NCI-H526 (cell line): ENCODE data around the gene PRKAR1A.
"Not testable (repeated sequence)": the region's sequence is repeated elsewhere in the genome, so short reads cannot be mapped to it uniquely, and the experiment has no call there.

ENCODE experiments used
- DNase-seq, 2 experiments: peaks; one replicate each; lab custom pipeline; 2025; lab: John Stamatoyannopoulos, UW

PRKAR1A gene

DNA sequence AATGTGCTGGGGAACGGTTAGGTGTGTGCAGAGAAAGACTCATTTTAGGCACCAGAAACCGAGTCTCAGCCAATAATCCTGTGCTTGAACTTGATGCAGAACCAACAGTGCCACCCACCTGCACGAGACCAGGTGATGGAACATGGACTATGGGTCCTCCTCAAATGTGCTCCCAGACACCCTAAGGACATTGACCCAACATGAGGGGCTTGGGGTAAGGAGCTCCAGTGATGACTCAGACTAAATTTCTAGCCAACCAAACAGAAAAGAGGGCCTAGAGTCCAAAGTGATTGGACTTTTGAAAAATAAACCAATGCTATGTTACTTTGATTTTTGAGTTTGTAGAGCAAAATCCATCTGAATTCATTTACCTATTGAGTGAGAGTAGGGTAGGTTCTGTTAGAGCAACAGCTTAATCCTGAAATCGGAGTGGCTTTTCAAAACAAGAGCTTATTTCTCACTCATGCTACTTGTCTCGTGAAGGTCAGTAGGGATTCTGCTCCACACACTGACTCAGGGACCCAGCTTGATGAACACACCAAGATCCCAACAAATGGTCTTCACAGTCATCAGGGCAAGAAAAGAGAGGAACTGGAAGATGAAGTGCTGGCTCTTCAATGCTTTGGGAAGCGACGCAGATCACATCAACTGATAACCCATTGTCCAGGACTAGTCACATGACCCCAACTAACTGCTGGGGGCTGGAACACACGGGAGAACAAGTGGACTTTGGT lies 67.1 kb downstream of the PRKAR1A start:
- no peak for DNase-seq

DNA sequence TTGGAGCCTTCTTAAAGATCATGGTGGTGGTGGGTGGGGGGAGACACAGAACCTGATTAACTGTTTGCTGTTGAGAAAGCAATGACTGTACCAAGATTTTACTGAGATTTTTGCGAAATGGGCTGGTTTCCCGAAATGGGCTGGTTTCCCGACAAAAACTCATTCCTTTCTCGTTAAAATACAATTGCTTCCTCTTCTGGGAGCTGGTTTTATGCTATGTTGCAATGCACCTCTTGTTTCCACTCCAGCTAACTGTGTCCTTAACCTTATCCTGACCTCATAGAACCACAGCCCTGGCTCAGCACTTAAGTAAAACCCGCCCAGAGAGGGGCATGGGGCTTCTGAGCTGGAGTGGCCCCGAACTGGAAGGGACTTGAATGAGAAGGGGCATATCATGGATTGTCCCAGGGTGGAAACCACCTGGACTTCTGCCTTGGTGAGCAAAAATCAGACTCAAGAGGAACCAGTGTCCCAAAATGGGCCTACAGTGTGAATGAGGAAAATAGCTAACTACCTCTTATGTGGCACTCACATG lies 68.1 kb downstream of the PRKAR1A start:
- DNase-seq: no peak

DNA sequence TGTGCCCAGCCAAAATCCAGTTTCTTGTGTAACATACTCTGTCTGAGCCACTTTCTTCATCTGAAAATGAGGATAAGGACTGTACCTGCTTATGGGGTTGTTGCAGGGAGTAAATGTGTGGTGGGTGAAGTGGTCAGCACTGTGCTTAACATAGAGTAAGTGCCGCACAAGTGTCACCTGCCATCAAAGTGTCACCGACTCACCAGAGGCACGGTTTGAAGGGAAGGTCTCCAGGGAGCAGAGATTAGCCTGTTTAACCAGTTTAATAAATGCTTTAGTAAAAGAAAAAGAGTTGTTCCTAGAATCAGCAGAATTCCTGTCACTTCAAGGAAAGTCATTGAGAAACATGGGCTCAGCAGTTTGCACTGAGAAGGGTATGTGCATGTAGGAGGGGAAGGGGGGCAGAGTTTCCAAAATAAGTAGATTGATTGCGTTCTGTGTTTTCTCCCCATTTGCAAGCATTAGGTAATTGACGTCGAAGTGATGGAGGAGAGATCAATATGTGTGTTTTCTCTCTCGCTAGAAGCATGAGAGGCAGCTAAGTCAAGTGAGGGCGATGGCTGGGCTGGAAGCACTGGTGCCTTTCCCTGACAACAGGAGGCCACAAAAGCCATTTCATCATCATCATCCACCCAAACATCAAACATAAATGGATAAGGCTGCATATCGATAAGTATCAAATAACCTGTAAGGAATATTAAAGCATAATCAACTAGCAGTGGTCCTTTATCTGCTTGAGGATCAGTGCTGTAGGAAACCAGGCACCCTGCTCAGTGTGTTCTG lies 69.8 kb downstream of the PRKAR1A start:
- DNase-seq: no peak

DNA sequence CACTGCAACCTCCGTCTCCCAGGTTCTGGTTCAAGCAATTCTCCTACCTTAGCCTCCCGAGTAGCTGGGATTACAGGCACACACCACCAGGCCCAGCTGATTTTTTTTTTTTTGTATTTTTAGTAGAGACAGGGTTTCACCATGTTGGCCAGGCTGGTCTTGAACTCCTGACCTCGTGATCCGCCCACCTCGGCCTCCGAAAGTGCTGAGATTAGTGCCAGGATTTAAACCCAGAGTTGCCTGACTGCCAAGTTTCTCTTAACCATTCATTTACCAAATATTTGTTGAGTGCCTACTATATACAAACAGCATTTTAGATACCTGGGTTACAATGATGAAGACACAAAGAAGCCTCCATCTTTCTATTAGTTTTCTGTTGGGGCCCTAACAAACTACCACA lies 70.6 kb downstream of the PRKAR1A start:
- not testable (repeated sequence) for DNase-seq

DNA sequence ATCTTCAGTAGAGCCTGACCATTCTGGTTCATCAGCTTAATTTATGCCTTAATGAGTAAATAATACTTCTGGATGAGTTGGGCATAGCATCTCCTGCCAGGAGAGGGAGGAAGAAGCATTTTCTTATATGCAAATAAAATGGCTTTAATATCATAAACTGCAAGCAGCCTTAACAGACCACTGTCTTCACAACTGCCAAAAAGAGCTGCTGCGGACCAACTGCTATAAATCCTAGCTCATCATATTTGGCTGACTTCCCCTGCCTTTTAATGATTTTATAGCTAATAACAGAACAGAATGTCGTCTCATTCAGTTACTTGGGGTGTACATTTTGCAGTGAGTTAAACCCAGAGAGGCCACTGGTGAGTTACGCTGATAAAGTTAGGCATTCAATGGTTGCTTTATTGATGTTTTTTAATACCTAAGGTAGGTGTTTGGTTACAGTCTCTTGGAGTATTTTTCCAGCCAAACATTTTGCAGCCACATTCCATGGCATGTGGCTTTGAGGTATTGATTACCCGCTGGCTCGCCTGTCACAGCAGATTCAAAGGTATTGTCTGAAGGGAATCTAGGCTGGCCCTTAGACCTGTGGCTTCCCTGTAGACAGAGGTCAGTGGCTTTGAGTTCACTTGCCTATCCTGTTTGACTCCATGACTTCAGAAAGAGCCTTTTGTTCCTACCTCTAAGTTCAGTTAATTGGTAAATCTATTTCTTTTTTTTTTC lies 72.5 kb downstream of the PRKAR1A start:
- DNase-seq: peak; percentile 81 to 87

DNA sequence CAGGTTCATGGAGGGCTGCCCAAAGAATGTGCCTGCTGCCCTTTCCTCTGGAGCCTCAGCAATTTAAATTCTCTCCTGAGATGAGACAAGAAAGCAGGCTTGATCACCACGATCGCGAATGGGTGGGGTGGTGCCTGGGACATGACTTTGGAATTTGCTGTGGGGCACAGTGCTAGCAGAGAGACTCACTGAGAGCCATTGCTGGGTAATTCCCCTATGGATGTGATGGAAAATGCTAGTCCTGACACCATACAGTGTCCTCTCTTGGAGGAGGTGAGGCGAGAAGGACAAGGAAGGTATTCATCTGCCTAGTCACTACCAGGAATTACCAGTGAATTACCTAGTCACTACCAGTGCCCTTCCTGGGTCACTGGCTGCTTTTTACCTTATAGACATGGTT lies 73.4 kb downstream of the PRKAR1A start:
- DNase-seq: no peak

DNA sequence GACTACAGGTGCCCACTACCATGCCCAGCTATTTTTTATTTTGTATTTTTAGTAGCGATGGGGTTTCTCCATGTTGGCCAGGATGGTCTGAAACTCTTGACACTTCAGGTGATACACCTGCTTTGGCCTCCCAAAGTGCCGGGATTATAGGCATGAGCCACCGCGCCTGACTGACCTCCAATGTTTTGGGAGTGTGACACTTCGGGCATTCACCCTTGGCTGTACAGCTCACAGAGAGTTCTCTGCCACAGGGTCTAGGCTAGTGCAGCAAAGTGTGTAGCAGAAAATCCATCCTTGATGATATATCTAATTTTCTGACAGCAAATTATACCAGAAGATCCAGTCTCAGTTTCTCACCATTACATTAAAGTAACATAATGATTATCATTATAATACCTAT lies 74.8 kb downstream of the PRKAR1A start:
- DNase-seq: no peak

DNA sequence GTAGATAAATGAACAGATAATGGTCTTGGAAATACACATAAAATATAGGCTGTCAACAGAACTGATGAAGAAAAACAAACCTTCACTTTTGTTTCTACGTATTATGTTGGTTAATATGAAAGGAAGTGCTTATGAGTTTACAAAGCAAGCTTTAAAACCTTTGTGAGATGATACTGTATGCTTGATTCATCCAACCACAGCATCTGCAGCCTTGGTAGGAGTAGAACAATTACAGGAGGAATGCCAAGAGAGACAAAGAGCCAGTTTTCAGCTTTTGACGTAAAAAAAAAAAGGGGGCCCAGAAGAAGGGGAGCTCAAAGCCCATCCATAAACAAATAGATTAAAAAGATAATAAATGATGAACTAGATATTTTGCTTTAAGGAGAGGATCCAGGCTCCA lies 75.6 kb downstream of the PRKAR1A start:
- no peak for DNase-seq

DNA sequence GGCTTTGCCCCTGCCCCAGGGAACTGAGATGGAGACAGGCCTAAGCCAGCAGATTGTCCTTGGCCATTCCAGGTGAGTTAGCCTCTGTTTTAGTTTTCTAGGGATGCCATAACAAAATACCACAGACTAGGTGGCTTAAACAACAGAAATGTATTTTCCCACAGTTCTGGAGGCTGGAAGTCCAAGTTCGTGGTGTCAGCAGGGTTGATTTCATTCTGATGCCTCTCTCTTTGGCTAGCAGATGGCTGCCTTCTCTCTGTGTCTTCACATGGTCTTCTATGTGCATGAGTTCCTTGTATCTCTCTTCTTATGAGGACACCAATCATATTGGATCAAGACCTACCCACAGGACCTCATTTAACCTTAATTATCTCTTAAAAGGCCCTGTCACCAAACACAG lies 76.1 kb downstream of the PRKAR1A start:
- no peak for DNase-seq

DNA sequence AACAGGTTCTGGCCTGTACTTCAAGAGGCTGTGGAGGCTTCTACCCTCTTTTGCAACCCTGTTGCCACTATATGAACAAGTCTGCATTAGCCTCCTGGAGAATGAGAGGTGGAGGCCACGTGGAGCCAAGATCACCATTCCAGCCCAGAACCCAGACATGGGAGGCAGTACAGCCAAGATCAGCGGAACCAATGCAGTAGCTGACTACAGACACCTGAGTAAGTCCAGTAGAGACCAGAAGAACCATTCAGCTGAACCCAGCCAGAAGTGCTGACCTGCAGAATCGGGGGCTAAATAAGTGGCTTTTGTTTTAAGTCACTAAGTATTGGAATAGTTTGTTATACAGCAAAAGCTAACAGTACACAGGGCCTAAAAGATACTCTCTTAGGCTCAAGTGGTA lies 76.9 kb downstream of the PRKAR1A start:
- no peak for DNase-seq

DNA sequence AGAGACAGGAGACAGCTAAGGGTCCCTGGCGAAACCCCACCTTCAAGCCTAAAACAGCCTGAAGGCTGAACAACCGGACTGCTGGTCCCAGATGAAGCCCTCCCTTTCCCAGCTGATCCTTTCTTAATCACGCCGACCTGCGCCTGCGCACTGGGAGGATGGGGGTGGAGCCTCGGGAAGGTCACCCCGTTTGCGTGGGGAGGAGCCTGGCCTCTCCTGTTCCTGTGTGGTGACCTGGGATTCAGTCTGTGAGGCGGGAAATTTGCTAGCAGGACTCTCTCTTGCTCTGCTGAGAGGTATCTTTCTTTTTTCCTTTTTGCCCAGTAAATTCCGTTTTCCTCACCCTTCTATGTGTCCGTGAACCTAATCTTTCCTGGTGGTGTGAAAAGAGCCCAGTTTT lies 79.4 kb downstream of the PRKAR1A start:
- peak in 1 of 2 experiments; percentile 52 for DNase-seq

DNA sequence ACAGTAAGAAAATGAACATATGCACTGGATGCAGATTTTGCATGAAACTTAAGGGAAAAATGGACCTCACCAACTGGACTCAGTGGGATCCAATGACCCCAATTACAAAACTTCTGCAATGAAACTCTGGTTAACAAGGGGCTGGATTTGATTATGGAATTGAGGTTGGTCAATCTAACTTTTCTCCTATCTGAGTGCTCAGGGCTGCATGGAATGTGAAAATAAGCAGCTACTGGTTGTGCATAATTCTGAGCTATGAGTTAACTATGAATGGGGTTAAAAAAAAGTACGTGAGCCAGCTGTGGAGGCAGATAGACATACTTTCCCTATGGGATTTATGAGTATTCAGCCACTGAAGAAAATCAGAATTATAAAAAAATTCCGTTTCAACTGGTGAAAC lies 79.8 kb downstream of the PRKAR1A start:
- no peak for DNase-seq

DNA sequence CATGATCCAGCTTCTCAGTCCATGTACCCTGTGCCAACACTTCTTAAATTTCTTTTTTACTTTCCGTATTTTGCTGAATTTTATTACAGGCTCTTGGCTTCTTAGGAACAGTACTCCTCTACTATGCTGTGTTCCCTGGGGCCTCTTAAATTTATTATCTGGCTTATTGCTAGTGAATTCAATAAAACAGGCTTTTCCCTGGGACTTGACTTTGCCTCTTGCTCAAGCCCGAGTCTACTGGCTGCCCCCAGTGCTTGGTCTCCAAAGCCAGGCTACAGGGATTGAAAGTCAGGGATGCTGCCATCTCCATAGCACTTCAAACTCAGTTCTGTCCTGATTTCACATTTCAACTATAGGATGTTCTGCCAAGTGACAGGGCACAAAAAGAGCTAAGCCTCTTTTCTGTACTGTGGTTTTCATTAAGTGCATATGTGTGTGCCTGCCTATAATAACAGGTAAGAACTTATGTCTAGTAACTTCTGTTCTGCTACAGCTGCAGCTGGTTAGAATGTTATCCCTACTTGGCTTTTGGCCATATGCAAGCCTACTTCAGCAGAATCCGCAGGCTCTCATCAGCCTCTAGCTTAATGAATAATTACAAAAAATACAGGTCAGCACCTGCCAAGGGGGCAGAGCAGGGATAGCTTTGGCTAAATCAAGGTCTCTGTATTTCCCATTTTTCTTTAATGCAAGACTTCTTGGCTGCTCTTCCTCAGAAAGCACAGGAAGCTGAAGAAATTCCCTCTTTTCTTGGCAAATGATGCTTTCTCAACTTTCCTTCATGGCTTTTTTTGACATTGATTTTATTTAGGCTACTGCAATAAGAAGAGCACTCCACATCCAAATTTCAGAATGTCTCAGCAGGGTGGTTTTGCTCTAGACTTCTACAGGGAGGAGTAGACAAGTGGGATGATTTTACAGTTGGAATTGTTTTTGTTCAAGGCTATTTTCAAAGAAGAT lies 80.7 kb downstream of the PRKAR1A start:
- no peak for DNase-seq

DNA sequence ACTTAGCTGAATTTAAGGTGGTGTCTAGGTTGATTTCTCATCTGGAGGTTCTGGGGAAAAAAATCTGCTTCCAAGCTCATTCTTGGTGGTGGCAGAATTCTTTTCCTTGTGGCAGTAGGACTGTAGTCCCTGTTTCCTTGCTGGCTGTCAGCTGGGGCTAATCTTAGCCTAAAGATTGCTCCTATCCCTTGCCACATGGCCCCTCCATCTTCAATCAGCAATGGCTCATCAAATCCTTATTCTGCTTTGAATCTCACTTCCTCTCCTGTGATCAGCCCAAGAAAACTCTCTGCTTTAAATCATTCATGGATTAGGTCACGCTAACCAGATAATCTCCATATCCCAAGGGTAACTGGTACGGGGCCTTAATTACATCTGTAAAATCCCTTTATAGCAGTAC lies 82.3 kb downstream of the PRKAR1A start:
- DNase-seq: no peak

DNA sequence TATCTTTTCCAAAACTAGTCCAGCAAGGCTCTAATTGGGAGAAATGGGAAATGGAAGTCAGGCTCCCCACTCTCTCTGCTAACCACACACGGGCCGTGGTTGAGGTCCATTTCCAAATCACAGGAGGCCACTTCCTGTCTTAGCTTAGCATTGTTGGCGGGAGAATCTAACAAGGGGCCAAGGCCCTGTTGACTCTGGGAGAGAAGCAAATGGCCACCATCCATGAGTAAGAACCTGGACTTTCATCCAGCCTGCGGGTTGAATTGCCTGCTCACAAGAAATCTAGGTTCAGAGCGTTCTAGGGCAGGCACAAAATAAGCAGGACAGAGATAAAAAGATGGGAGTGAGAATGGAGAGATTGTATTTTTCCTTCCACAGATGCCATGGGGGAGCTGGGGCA lies 83.3 kb downstream of the PRKAR1A start:
- DNase-seq: no peak

DNA sequence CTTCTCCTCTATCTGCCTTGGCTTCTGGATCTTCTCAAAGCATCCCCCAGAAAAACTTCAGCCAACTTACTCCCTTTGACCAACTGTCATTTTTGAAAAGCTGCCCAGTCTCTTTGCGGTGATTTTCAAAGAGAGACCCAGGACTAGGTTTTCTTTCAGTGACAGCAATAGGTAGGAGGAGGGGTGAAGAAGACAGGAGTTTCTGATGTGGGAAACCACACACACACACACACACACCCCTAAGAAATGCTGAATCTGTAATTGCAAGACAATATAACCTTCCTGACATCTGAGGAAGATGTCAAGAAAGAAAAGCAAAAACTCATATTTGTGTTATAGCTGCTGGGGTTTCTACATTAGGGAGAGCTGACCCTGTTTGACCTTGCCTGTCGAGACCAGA lies 83.8 kb downstream of the PRKAR1A start:
- DNase-seq: no peak

DNA sequence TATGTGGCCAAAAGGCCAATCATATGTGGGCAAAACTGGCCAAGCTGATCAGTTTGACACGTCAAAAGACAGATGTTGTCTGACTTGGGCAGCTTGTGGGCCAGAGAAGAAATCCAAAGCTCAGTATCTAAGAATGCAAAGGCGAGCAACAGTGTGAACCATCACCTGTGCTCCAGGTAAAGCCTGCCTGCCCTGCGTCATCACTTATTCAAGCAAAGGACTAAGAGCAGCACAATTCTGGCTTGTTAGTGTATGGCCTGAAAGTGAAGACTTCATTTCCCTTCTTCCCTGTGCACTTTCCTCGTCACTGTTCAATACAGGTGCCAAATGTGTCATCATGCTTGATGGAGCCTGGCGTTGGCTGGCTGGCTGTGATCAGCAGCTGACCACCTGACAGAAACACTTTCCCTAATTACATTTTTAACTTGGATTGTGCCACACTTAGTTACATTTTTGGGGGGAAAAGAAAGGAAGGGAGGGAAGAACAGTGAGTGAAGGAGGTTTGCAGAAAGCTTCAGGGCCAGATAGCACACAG lies 84.2 kb downstream of the PRKAR1A start:
- DNase-seq: no peak

DNA sequence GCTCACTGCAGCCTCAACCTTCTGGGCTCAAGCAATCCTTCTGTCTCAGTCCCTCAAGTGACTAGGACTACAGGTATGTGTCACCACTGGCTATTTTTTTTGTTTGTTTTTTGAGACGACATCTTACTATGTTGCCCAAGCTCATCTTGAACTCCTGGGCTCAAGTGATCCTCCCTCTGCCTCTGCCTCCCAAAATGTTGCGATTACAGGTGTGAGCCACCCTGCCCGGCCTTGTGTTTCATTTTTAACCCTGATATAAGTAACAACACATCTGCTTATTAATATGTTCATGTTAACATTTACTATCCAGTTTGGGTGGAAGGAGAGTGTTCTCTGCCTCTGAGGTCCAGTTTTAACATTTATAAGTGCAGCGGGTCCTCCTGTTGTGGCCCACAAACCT lies 85.8 kb downstream of the PRKAR1A start:
- no peak for DNase-seq

DNA sequence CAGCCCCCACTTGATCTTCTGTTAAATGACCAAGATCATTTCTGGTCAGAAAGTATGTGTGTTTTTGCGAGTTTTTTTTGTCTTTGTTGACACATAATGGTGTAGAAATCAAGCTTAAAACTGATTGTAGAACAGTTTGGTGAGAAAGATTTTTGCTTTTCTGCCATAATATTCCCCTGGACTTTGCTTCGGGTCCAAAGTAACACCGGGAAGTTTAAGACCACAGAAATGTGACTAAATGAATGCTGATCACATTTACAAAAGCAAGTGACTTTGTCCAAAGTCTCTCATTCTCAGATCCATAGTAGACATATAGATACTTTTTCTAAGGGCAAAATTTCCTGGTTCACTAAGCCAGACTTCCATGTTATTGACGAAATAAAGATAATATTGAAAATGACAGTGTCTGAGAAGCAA lies 86.3 kb downstream of the PRKAR1A start:
- no peak for DNase-seq

DNA sequence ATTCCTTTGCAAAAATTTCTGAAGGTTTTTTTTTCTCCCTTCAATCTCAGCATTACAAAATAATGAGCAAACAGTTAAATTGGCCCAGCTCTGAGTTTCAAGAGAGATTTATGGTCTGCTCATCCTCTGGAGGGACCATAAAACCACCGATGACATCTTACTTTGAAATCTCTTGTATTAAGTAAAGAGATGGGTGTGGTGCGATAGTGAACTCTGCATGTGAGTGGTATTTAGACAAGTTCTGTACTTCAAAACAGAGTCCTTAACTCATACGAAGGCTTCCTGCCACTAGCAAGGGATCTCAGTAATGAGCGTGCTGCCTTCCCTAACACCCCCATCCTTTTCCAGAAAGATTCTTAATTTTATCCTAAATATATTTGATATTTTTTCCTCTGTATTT lies 86.9 kb downstream of the PRKAR1A start:
- no peak for DNase-seq

DNA sequence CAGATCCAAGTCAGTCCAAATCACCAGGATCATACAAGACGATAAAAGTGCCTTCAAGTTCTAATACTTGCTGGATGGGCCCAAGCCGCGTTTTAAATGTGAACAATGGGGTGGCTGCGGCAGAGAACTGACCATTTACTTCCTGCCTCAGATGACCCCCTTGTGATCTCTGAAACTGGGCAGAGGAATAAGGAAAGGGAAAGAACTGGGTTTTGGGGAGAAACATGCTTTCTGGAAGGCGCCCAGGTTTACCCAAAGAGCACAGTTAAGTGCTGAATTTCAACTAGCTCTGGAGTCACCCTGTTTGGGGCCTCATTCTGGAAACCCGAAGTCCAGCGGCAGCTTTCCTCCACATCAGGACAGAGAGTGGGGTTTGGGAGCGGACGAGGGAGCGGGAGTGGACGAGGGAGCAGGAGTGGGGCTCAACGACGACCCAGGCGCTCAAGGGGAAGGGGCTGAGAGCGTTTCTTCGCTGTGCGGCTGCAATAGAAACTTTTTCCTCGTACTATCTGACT lies 87.4 kb downstream of the PRKAR1A start:
- DNase-seq: no peak
